Measurements from ENCODE around the gene PCSK2.
A peak's percentile ranks its signal among the peaks of the same experiment; 100 is the strongest.

PCSK2 gene

DNA sequence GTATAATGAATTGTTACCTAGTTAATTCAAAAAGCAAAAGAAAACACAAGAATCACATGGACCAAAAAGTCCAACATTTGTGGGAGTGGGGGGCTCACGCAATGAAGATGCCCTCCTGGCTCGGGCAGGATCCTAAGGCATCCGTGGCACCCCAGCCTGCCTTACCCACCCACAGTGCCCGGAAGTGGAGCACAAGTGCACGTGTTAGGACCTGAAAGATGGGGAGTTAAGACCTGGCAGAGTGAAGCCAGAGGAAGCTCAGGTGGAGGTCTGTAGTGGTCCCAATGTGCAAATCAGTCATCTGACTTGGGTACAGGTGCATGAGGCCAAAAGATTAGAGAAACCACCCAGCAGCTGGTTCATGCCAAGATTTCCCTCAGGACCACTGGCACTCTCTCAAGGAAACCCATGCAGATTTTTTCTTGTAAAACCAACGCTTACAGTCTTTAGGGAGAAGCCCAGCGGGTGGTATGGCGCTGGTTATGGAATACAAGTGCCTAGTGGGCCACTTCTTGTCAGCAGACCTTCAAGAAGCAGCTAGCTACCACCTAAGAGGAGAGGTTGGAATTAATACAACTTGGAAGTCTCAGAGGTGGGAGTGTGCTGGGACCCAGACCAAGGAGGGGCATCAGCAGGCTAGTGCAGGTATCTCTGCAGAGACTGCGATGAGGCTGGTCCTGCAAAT is 262.2 kb downstream of the PCSK2 start:
- DNase-seq, result no peak

DNA sequence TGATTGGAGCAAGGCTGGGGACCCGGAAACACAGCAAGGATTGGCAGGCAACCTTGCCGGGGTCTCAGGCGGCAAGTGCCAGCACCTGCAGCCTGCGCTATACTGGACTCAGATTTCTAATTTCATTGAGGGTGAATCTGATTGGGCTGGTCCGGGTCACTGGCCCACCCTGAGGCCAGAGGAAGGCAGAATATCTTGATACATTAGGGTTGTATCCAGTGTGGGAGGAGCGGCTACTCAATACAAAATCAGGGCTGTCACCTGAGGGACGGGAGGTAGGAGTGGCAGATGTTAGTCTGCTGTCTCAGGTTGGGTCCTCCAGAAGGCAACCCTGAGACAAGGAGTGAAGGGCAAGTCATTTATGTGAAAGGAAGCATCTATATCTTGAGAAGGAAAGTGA is 263.7 kb downstream of the PCSK2 start:
- DNase-seq, result no peak

DNA sequence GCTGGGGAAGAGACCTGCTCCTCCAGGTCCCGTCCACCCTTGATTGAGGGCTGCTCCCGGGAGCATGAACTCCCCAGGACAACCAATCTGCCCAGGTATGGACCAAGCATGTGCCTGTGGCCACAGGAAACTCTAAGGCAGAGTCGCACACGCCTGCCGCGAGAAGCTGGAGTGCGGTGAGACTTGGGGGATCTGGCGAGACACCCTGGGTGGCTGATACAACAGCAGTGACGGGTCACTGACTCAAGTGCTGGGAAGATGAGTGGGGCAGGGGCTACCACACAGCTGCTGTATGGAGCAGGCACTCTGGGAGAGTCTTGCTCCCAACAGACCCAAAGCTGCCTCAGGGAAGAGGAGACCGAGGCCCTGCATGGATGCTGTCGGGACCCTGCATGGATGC is 264.2 kb downstream of the PCSK2 start:
- DNase-seq, result no peak

DNA sequence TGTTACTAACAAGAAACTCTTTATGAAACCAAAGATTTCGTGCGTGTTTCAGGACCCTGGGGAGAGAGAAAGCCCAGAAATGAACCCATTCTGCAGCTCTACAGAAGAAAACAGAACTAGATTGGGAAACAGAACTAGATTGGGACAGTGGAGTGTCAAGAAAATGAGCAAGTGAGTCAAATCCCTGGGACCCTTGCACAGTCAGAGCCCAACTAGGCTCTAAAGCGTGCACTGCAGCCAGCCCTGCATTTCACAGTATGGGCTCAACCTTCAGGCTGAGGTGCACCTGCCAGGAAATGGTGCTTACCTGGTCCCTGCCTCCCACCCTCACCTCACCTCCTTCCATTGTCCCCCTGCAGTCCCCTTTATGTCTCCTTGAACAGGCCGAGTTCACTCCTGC is 264.6 kb downstream of the PCSK2 start:
- DNase-seq, result no peak

DNA sequence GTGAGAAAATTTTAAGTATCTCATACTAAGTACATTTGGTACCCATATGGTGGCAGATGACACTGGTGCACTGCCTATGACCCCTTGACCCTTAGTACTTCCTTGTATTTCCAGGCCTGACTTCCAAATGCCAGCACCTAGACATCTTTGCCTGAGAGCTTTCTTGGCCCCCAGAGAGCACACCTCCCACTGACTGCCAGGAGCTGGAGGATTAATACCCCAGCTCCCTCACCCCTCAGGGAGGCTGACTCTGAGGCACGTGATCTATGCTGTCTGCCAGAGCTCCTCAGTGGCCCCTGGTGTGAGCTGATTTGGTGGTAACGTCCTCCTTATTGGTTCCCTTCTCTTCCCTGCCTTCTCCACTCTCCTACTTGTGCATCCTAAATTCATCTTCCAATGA is 266.3 kb downstream of the PCSK2 start:
- DNase-seq, result no peak

DNA sequence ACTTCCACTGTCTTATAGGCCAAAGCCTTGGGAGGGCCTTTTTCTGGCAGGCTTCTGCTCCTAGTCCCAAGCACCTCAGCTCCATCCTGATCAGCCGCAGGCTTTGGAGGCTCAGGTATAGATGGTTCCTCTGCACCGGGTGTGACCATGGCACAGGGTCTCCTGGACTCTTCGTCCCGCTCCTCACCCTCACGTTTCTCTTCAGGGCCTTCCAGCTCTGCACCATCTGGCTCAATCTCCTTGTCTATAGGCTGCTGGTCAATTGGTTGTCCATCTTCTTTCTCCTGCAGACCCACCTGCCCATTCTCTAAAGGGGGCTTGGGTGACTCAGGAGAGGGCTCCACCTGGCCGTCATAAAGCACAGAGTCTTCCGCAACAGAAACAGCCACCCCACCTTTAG is 267.4 kb downstream of the PCSK2 start:
- no peak for DNase-seq

DNA sequence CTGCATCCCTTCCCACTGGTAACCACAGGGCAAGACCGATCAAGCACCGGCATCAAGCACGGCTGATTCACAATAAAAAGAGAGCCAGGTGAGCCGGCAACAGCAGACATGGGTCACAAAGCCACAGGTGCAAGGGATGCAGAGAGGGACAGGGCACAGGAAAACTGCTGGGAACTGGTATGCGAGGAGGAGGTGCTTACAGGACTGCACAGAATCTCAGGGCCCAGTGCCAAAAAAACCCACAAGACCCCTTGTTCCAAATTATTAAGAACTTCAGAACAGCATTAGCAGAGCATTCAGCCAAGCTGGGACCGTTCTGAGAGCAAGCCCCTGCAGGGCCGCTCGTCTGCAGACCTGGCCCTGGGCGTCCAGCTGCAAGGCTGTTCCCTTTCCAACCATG is 269.0 kb downstream of the PCSK2 start:
- DNase-seq, result no peak

DNA sequence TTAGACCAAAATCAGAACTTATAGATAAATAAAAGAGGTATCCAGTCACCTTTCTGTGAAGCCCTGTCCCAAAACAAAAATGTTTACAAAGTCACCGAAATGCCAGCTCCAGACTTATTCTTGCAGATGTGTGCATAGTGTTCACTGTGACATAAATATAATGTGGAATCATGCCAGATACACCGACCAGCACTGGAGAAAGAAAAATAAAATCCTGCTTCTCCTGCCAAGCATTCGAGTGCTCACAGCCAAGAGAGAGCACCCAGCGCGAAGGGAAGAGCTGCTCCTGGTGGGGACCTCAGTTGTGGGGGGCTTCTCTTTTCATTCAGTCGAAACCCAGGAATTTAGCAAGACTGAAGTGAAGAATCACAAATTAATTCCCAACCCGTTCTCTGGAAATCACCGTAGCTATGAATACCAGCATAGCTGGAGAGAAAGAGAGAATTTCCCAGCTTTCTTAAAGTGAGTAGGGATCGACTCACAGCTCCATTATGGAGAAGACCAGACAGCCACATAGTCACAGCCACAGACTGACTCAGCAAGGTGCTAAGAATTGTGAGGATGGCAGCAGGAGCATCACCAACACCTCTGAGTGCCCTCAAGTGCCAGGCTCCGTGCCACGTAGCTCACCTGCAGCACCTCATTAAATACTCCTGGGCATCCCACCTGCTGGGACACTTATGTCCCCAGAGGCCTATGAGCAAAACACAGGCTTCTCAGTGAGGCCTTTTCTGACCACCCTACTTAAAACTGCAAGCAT is 271.2 kb downstream of the PCSK2 start:
- no peak for DNase-seq

DNA sequence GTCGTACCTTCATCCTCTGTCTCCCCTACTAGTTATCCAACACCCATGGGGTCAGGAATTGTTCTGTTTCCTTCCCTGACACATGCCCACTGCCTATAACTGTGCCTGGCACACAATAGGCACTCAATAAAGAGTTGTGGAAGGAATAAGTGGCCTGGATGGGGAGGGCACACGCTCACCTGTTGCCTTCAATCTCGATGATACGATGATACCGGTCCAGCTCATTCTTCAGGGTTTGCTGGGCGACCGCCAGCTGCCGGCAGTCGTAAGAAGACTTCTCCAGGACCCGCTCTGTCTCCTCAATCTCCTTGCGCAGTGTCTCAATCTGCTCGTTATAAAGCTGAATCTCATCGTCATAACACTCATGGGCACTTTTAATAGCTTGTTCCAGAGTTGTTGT is 271.8 kb downstream of the PCSK2 start:
- DNase-seq, result no peak

DNA sequence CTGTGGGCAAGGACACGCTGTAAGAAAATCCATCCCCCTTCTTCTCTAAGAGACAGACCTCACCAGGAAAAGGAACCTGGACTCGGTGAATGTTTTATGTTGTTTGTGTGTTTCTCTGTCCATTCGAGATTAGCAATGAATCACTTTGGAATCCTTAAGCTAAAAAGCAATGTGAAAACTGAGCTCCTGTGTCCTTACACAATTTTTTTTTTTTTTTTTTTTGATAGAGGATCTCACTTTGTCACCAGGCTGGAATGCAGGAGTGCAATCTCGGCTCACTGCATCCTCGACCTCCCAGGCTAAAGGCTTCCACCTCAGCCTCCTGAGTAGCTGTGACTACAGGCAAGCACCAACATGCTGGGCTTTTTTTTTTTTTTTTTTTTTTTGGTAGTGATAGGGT is 272.2 kb downstream of the PCSK2 start:
- no peak for DNase-seq

DNA sequence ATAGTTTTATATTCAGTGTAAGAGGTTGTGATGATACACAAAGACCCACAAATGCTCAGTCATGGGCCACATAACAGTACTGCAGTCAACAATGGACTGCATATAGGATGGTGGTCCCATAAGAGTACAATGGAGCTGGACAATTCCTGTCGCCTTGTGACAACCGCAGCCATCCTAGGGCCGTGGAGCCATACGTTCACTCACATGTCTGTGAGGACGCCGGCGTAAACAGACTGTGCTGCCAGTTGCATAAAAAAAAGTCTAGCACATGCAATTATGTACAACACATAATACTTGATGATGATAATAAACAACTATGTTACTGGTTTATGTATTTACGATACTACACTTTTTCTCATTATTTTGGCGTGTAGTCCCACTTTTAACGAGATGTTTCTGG is 273.4 kb downstream of the PCSK2 start:
- DNase-seq, result no peak

DNA sequence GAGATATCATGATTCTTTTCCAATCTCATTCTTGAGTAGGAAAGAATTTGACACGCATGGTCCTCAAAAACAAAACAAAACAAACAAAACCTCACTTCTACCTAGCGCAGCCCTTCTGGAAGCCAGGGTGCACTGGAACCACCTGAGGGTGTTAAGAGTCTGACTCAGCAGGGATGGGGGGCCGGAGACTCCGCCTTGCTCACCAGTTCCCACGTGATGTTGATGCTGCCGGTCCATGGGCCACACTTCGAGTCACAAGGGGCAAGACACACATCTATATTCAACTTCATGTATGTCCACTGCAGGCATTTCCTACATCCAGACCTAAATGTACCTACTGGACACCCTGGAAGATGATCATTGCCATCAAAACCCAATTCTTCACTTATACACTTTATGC is 274.0 kb downstream of the PCSK2 start:
- no peak for DNase-seq

DNA sequence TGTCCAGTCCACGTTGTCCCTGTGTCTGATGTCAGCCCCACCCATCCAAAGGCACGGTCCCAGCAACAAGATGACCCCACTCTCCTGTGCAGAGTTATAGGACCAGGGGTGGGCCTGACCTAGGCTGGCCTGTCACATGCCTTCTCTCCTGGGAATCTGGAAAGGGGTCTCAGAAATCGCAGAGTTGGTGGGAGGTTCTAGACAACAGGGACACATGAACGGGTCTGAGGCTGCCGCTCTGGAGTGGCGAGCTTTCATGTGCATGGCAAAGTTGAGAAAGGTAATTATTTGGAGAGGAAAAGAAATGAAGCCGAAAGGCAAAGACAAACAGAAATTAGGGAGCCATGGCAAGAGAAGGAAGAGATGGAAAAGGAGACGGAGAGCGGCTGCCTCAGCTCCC is 274.9 kb downstream of the PCSK2 start:
- DNase-seq, result no peak

DNA sequence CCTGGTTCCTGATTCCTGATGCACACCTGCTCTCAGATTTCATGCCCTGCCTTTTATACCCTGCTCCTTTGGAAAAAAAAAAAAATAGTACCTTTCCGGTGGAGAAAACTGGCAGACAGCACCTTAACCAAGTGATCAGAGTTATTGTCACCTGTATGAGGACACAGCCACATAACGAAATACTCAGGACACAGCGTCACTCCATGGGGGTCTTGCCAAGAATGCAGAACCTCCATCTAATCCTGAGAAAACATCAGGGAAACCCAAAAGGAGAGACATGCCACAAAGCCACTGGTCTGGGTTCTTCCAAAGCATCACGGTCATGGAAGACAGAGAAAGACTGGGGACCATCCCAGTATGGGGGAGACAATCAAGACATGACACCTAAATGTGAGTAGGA is 275.3 kb downstream of the PCSK2 start:
- no peak for DNase-seq

DNA sequence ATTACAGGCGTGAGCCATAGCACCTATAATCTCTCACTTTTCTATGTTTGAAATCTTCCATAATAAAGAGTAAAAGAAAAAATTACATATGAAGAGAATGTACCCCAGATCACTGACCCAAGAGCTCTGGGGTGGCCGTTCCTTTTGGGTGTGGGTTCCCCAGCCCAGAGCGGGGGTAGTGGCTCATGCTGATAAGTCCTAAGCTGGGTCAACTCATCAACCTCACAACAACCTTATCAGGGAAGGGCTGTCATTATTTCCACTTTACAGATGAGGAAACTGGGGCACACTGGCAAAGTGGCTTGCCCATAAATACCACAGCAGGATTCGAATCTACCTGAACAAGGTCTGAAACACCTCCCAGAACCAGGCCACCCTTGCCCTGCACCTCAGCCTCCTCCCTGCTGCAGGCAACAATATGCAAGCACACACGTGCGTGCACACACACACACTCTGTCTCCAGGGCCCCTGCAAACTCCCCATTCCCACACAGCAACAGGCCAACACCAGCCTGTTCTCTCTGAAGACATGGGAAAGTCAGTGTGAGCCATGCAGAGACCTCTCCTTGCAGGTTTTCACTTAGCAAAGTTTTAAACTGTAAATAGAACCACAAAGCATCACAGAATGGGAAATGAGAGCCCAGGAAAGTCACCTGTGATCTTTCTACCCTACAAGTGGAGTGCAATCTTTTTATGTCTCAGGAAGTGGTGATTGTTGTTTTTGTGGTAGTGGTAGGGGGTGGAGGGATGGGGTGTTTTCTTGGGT is 276.6 kb downstream of the PCSK2 start:
- DNase-seq, result no peak

DNA sequence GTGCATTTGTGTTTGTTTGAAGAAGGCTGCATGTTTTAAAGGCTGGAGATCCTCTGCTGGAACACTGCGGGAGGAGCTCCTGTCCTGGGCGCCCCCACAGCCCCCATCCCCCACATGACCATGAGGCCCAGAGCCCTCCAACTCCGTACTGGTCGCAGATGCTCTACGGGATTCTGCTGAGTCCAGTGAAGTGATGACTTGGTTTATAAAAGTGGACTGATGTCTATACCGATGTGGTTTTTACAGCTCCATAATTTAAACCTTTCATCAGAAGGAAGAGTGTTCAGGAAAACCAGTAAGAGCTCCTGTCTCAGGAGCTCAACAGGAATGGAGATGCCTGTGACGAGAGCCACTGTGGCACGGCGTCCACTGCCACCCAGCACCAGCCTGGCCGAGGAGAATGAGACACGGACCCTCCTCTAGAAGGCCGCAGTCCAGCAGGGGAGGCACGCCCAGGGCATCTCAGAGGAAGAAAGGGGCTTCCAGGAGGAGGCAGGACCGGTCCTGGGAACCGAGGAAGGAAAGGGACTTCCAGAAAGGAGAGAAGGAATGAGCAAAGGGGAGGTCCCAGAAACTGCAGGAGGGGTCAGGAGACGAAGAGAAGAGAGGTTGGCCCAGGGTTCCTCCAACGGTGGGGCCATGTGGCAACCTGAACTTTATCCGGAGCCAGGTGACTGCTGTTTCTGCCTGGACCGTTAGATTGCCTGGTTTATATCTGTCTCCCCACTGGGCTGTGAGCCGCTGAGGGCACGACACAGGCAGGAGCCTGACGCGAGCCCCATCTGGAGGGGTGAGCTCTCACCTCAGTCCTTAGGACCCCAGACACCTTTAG is 277.4 kb downstream of the PCSK2 start:
- DNase-seq, result peak; percentile 29

DNA sequence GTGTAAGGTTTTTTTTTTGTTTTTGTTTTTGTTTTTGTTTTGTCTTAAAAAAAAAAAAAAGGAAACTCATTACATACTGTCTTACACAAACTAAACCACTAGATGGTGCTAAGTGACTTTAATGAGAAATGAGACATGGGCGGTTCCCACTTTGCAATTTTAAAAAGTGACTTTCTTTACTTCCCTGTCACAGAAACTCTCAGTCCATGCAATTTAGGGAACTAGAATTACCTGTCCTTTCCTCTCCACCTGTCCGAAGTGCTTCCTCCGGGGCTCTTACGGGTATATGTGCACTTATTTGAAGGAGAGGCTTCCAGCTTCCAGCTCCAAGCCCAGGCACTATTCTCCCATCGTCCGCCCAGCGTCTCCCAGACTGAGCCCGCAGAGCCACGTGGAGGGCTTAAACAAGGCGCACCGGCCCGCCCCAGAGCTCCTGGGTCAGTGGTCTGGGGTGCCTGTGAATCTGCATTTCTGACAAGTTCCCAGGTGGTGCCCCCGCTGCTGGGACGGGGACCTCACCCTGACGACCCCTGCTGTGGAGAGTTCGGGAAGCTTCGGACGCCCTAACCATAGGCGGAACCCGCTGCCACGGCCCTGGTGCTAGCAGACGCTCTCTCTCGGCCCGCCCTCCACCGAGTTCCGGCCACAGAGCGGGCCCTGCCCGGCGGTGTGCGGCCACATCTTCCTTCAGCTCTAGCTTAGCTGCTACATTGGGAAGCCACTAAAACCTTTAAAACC is 278.2 kb downstream of the PCSK2 start:
- peak; percentile 52 for DNase-seq

DNA sequence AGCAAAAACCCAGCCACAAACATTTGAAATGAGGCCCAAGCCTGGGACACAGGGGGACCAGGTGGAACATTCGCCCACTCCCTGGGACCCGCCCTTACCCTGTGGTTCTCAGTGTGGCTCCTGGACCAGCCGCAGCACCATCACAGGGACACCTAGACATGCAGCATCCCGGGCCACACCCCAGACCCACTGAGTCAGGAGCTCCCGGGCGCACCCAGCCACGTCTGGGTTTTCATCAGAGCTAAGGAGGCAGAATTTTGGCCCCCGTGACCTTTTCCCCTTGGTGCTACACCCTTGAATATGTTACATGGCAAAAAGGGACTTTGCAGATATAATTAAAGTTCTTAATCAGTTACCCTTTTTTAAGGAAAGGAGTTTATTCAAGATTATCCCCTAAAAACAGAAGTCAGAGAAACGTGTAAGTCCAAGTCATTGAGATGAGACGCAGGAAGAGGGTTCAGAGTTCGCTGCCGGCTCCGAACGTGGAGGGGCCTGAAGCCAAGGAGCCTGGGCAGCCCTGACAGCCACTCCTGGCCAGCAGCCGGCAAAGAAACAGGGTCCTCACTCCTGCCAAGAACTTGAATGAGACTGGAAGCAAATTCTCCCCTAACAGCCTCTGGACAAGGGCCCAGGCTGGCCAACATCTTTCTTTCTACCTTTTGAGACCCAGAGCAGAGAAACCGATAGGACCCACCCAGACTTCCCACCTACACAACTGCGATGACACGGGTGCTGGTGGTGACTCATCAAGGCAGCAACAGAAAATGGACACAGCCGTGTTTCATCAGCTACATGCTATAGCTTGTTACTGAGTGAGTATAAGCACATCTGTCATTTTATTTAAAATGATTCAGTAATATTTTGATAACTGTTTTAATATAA is 279.0 kb downstream of the PCSK2 start:
- DNase-seq, result peak; percentile 48

DNA sequence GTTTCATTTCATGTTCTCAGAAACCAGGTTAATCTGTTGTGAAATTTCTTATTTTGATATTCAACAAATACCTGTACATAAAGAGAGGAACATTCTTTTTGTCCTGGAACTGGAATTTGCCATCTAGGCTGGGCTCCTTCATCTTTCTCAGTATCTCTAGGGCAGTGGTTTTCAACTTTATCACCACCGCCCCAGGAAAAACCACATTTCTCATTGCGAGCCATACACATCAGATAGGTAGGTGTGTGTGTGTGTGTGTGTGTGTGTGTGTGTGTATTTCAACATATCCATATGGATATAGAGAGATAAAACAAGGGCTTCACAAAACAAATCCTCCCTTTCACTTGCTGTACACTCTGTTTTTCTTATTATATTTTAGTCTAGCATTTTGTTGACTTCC is 280.2 kb downstream of the PCSK2 start:
- DNase-seq, result no peak

DNA sequence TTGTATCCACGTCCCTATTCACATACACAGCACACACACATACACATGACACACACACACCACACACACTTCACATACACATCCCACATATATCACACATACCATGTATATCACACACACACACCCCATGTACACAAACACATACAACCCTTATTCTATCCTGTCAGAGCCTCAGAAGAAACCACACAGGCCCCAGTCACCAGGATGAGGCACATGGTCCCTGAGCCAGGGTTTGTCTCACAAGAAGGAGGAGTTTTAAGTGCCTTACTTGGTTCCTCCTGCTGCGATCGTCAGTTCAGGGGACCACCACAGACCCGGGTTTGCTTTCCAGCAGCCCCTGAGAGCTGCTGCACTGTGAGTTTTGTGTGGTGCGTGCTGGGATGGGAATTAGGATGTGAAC is 280.7 kb downstream of the PCSK2 start:
- no peak for DNase-seq

DNA sequence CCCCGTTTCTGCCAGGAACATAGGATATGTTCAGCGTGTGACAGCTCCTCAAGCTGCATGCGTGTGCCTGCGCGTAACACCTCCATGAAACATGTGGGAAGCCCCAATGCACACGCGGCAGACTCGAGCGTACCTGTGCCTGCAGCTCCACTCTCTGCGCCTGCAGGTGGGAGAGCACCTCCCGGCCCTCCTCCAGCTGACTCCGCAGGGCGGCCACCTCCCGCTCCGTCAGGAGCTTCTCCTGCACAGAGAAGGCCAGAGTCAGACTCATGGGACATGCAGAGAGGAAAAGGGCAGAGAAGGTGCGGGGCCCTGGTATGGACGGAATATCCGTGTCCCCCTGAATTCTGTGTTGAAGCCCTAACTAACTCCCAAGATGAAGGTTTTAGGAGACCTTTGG is 281.9 kb downstream of the PCSK2 start:
- no peak for DNase-seq

Measured in CD4-positive, alpha-beta T cell treated with Interleukin-6 for 4 hours (primary cell).